ENCODE measurements around the gene TANGO6. TPM values are rescaled to one million over a fixed set of nuclear protein-coding genes. Genes with fewer than 3 reads are reported as not detected.

Gene TANGO6
- total and polyA plus RNA-seq, 3 experiments from 2014 or later = 19.5 to 30.3 (median 28.9) TPM

DNA sequence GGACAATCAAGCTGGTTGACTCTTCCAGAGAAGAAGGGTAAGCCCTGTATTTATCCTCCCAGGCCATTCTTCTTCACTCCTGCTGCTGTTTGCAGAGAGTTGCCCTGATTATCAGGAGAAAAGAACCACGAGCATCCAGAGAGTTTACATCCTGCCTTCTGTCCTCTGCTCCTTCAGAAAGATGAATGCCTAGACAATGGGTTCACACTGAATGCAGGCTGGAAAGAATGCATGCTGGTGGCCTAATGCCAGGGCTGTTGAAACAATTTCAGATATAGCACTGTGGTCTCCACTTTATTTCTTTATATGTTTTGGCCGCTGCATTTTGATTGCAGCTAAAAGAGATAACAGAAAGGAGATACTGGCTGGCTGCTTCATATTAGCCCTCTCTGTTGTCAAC is 241.0 kb downstream of the TANGO6 start:
- Mint-ChIP-seq H3K9me3 (no peaks in the 10 kb centered on the region), H3K4me3 (no peak overlapping the region), H3K4me1 (peaks cover 10 to 15% (median 12%) of the 10 kb centered on the region in 3 donors), H3K36me3 (peaks cover 6 to 35% (median 14%) of the 10 kb centered on the region in 3 donors), H3K27ac (no peak overlapping the region), H3K27me3 (no peaks in the 10 kb centered on the region)
- POLR2A ChIA-PET = no interaction called here
- Histone ChIP-seq H3K4me3 (ENCODE audit: low read length) (no peak overlapping the region), H3K4me1 (ENCODE audit: insufficient read depth, low read length) (no peaks in the 10 kb centered on the region), H3K27ac (ENCODE audit: low read depth, low read length) (no peak overlapping the region), H3K36me3 (ENCODE audit: insufficient read depth, low read length) (no peaks in the 10 kb centered on the region), H3K27me3 (ENCODE audit: insufficient read depth, low read length, poor library complexity, severe bottlenecking) (no peaks in the 10 kb centered on the region), H3K9me3 (ENCODE audit: low read length) (no peaks in the 10 kb centered on the region)
- CTCF ChIA-PET = no interaction called here
- no peak for DNase-seq

DNA sequence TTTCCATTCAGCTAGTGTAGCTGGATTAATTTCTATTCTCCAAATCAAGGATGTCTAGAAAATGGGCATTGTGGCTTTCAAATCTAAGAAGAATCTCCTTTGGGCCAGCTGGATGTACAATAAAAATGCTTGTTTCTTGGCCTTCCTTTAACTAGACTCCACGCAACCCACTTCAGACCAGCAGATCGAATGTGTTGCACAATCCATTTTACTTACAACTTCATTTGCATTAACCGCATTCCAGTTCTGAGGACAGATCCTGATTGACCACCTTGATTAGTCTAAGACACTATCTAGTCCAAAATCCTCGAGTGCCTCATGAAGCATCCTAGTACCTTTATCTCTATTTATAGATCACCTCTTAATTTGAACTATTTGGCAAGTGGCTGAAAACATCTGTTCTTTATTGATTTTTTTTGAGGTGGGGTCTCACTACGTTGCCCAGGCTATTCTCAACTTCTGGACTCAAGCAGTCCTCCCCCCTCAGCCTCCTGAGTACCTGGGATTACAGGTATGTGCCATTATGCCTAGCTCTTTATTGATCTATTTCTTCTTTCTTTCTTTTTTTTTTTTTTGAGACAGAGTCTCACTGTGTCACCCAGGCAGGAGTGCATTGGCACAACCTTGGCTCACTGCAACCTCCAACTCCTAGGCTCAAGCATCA is 241.8 kb downstream of the TANGO6 start:
- H3K27ac Mint-ChIP-seq = no peak overlapping the region
- Histone ChIP-seq H3K9me3 (ENCODE audit: low read length) (no peaks in the 10 kb centered on the region), H3K36me3 (ENCODE audit: insufficient read depth, low read length) (no peaks in the 10 kb centered on the region), H3K4me3 (ENCODE audit: low read length) (no peak overlapping the region), H3K27me3 (ENCODE audit: insufficient read depth, low read length, poor library complexity, severe bottlenecking) (no peaks in the 10 kb centered on the region), H3K27ac (ENCODE audit: low read depth, low read length) (no peak overlapping the region), H3K4me1 (ENCODE audit: insufficient read depth, low read length) (no peaks in the 10 kb centered on the region)
- H3K9me3 Mint-ChIP-seq = no peaks in the 10 kb centered on the region
- H3K27me3 Mint-ChIP-seq = no peaks in the 10 kb centered on the region
- ChIA-PET POLR2A (no interaction called here), CTCF (interaction anchor here (0.6 kb wide), 1 partner anchor 20 kb away, joined by 3 read pairs; no protein-coding TSS in a partner anchor)
- DNase-seq = no peak
- H3K4me3 Mint-ChIP-seq = no peak overlapping the region
- H3K36me3 Mint-ChIP-seq = peaks cover 6 to 35% (median 12%) of the 10 kb centered on the region in 3 donors
- peaks cover 13 to 19% (median 19%) of the 10 kb centered on the region in 3 donors for H3K4me1 Mint-ChIP-seq

DNA sequence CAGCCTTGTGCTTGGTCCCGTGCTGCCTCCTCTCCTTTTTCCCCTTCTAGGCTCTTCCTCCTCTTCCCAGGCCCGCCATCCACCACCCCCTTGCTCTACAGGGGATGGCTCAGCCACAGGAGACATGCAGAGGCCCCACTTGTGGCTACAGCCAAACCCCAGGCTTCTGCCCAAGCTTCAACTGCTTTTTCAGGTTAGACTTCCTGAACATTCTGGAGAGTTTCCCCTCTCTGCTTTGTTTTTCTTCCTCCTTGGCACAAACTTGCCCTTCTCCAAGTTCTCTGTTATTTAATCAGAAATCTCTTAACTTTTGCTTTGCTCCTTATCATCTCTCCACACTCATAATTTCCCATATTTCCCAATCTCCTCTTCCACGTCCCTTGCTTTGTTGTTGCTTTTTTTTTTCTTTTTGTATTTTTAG is 243.8 kb downstream of the TANGO6 start:
- Mint-ChIP-seq H3K27ac (peak overlapping the region in 2 of 8 donors; percentile 47 to 85), H3K27me3 (no peaks in the 10 kb centered on the region), H3K4me3 (no peak overlapping the region), H3K4me1 (peaks cover 13 to 20% (median 19%) of the 10 kb centered on the region in 3 donors), H3K36me3 (peaks cover 6 to 35% (median 12%) of the 10 kb centered on the region in 3 donors), H3K9me3 (no peaks in the 10 kb centered on the region)
- ChIA-PET POLR2A (no interaction called here), CTCF (no interaction called here)
- H3K4me3 ChIP-seq (ENCODE audit: low read length) = no peak overlapping the region
- DNase-seq = no peak
- no peaks in the 10 kb centered on the region for H3K27me3 ChIP-seq (ENCODE audit: insufficient read depth, low read length, poor library complexity, severe bottlenecking)
- no peaks in the 10 kb centered on the region for H3K4me1 ChIP-seq (ENCODE audit: insufficient read depth, low read length)
- no peaks in the 10 kb centered on the region for H3K36me3 ChIP-seq (ENCODE audit: insufficient read depth, low read length)
- H3K9me3 ChIP-seq (ENCODE audit: low read length) = no peaks in the 10 kb centered on the region
- H3K27ac ChIP-seq (ENCODE audit: low read depth, low read length) = no peak overlapping the region

DNA sequence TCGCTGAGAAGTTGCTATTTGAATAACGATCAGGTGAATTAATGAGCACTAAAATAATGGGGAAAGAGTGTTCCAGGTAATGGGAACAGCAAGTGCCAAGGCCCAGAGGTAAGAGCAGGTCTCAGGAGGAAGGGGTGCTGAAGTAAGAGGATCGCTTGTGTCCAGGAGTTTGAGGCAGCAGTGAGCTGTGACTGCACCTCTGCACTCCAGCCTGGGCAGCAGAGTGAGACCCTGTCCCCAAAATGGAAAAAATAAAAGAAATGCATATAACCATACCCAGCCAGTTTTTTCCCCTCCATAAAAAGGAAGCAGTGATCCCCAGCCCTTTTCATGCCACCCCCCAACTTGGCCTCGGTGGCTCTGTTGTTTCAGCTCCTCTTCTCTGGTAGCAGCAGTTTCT is 245.4 kb downstream of the TANGO6 start:
- no peaks in the 10 kb centered on the region for H3K9me3 Mint-ChIP-seq
- no peak overlapping the region for H3K4me3 ChIP-seq (ENCODE audit: low read length)
- CTCF ChIA-PET = interaction anchor here (1.4 kb wide), 1 partner anchor 13 kb away, joined by 3 read pairs; no protein-coding TSS in a partner anchor

DNA sequence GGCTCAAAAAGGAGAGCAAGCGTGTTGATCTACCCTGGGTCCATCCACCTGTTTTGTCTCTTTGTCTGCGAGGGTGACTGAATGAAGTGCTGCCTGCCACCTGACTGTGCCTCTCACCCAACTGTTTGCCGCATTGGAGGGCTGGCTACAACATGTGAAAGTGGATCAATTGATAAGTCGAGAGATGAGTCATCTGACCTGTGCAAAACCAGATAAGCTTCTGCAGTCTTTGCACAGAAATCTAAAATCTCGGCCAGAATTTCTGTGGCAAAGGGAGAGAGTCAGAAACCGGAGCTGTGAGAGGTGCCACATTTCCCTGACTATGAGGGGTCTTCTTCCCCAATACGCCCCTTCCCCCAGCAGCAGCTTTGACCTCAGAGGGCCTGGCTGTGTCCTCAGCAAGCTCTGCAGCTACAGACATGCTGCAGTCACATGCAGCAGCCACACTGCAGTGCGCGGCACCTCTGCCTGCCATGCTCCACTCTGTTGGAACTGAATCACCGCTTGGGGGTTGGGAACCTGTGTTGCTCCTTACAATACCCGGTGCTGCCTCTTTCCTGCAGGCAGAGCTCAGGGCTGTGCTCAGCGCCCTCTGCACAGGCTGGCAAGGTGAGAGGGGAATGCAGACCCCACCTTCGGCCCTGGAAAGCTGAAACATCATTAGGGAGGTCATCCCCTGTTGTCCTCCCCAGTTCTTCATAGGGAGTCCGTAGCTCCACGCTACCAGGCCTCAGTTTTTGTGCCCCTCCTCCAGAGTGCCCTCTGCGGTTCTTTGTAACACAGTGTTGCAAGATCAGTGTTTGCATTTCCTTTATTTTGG is 246.0 kb downstream of the TANGO6 start:
- no peaks in the 10 kb centered on the region for H3K9me3 Mint-ChIP-seq
- peaks cover 6 to 19% (median 7%) of the 10 kb centered on the region in 3 donors for H3K36me3 Mint-ChIP-seq
- H3K27me3 Mint-ChIP-seq = peaks cover 0 to 2% of the 10 kb centered on the region in 2 donors
- H3K36me3 ChIP-seq (ENCODE audit: insufficient read depth, low read length) = no peaks in the 10 kb centered on the region
- H3K4me1 ChIP-seq (ENCODE audit: insufficient read depth, low read length) = no peaks in the 10 kb centered on the region
- peak overlapping the region in 1 of 7 donors; percentile 18 for H3K4me3 Mint-ChIP-seq
- DNase-seq = no peak
- ChIA-PET POLR2A (interaction anchor here (0.5 to 0.6 kb wide), 2 partner anchors 38 to 153 kb away, joined by 3 to 4 read pairs; no protein-coding TSS in a partner anchor), CTCF (interaction anchor here (1.4 kb wide), 1 partner anchor 14 kb away, joined by 3 read pairs; no protein-coding TSS in a partner anchor)
- no peak overlapping the region for H3K4me3 ChIP-seq (ENCODE audit: low read length)
- H3K27me3 ChIP-seq (ENCODE audit: insufficient read depth, low read length, poor library complexity, severe bottlenecking) = no peaks in the 10 kb centered on the region
- peaks cover 13 to 20% (median 19%) of the 10 kb centered on the region in 3 donors for H3K4me1 Mint-ChIP-seq
- H3K9me3 ChIP-seq (ENCODE audit: low read length) = no peaks in the 10 kb centered on the region
- peak overlapping the region in 5 of 8 donors; percentile 5 to 74 (median 47) for H3K27ac Mint-ChIP-seq
- no peak overlapping the region for H3K27ac ChIP-seq (ENCODE audit: low read depth, low read length)

More for the DNA sequence above, 245.4 kb downstream of the TANGO6 start:
- Mint-ChIP-seq H3K4me1 (peaks cover 13 to 20% (median 19%) of the 10 kb centered on the region in 3 donors), H3K27ac (peak overlapping the region in 5 of 8 donors; percentile 42 to 86 (median 47)), H3K27me3 (no peaks in the 10 kb centered on the region), H3K4me3 (no peak overlapping the region), H3K36me3 (peaks cover 6 to 25% (median 11%) of the 10 kb centered on the region in 3 donors)
- no peak for DNase-seq
- no peaks in the 10 kb centered on the region for H3K36me3 ChIP-seq (ENCODE audit: insufficient read depth, low read length)
- H3K9me3 ChIP-seq (ENCODE audit: low read length) = no peaks in the 10 kb centered on the region
- H3K27me3 ChIP-seq (ENCODE audit: insufficient read depth, low read length, poor library complexity, severe bottlenecking) = no peaks in the 10 kb centered on the region
- POLR2A ChIA-PET = no interaction called here
- H3K4me1 ChIP-seq (ENCODE audit: insufficient read depth, low read length) = no peaks in the 10 kb centered on the region
- H3K27ac ChIP-seq (ENCODE audit: low read depth, low read length) = no peak overlapping the region

DNA sequence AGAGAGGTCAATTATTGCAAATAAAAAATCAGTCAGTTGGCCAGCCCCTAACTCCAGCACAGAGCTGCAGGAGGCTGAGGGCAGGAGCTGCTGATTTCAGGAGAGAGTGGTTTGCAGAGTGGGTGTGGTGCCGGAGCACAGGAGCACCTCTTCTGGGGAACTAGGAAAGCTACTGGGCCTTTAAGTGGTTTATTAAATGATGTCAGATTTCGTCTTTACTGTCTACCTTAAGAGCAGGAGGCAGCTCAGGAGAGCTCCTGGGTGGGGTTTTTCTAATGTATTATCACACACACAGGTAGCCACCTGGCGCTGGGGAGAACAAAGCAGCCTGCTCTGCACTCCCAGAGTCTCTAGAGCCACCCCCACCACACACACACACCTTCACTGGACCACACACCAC is 250.6 kb downstream of the TANGO6 start:
- DNase-seq = no peak
- no peaks in the 10 kb centered on the region for H3K36me3 ChIP-seq (ENCODE audit: insufficient read depth, low read length)
- no peaks in the 10 kb centered on the region for H3K9me3 ChIP-seq (ENCODE audit: low read length)
- no peak overlapping the region for H3K27ac ChIP-seq (ENCODE audit: low read depth, low read length)
- Mint-ChIP-seq H3K4me3 (no peak overlapping the region), H3K27ac (no peak overlapping the region), H3K9me3 (no peaks in the 10 kb centered on the region), H3K36me3 (no peaks in the 10 kb centered on the region), H3K27me3 (peaks cover 0 to 2% of the 10 kb centered on the region in 2 donors), H3K4me1 (peaks cover 6 to 11% (median 8%) of the 10 kb centered on the region in 3 donors)
- CTCF ChIA-PET = no interaction called here
- no peak overlapping the region for H3K4me3 ChIP-seq (ENCODE audit: low read length)
- no peaks in the 10 kb centered on the region for H3K27me3 ChIP-seq (ENCODE audit: insufficient read depth, low read length, poor library complexity, severe bottlenecking)
- POLR2A ChIA-PET = no interaction called here
- H3K4me1 ChIP-seq (ENCODE audit: insufficient read depth, low read length) = no peaks in the 10 kb centered on the region

DNA sequence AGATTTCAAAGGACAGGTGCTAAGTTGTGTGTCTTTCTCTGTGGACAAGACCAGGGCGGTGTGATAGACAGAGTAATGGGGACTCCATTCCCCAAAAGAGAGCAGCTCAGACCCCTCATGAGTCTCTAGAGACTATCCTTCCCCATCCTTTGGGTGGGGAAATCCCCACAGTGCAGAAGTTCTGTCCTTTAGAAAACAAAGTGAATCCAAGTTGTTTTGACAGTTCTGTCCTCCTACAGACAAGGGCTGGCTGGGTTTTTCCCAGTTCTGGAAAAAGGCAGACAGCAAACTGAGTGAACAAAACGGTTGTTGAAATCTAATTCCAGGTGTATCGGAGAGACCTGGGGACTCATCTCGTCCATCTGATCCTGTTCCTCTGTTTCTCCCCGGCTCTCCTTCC is 251.2 kb downstream of the TANGO6 start:
- ChIA-PET POLR2A (no interaction called here), CTCF (no interaction called here)
- Histone ChIP-seq H3K4me3 (ENCODE audit: low read length) (no peak overlapping the region), H3K36me3 (ENCODE audit: insufficient read depth, low read length) (no peaks in the 10 kb centered on the region), H3K27me3 (ENCODE audit: insufficient read depth, low read length, poor library complexity, severe bottlenecking) (no peaks in the 10 kb centered on the region), H3K27ac (ENCODE audit: low read depth, low read length) (no peak overlapping the region), H3K9me3 (ENCODE audit: low read length) (no peaks in the 10 kb centered on the region), H3K4me1 (ENCODE audit: insufficient read depth, low read length) (no peaks in the 10 kb centered on the region)
- H3K4me1 Mint-ChIP-seq = peaks cover 2 to 6% (median 2%) of the 10 kb centered on the region in 3 donors
- H3K4me3 Mint-ChIP-seq = no peak overlapping the region
- no peak for DNase-seq
- no peak overlapping the region for H3K27ac Mint-ChIP-seq
- H3K27me3 Mint-ChIP-seq = peaks cover 0 to 2% of the 10 kb centered on the region in 2 donors
- no peaks in the 10 kb centered on the region for H3K9me3 Mint-ChIP-seq
- no peaks in the 10 kb centered on the region for H3K36me3 Mint-ChIP-seq

DNA sequence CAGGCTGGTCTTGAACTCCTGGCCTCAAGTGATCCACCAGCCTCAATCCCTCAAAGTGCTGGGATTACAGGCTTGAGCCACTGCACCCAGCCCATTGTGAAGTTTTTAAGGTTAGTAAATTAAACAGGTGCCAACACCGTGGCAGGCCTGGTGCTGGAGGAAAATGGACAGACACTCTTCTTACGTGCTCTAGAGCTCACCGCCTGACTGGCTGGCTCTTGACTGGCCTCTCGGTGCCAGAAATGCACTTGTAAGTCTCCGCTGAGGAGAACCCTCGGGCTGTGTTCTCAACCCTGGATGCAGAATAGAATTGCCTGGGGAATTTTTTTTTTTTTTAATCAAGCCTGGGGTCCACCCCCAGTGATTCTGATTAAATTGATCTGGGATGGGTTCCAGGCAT is 251.9 kb downstream of the TANGO6 start:
- Histone ChIP-seq H3K4me1 (ENCODE audit: insufficient read depth, low read length) (no peaks in the 10 kb centered on the region), H3K36me3 (ENCODE audit: insufficient read depth, low read length) (no peaks in the 10 kb centered on the region), H3K4me3 (ENCODE audit: low read length) (no peak overlapping the region), H3K27me3 (ENCODE audit: insufficient read depth, low read length, poor library complexity, severe bottlenecking) (no peaks in the 10 kb centered on the region), H3K27ac (ENCODE audit: low read depth, low read length) (no peak overlapping the region), H3K9me3 (ENCODE audit: low read length) (no peaks in the 10 kb centered on the region)
- H3K27me3 Mint-ChIP-seq = peaks cover 0 to 2% of the 10 kb centered on the region in 2 donors
- H3K36me3 Mint-ChIP-seq = no peaks in the 10 kb centered on the region
- ChIA-PET POLR2A (no interaction called here), CTCF (no interaction called here)
- no peak overlapping the region for H3K27ac Mint-ChIP-seq
- H3K4me1 Mint-ChIP-seq = peaks cover 0 to 1% (median 0%) of the 10 kb centered on the region in 3 donors
- H3K9me3 Mint-ChIP-seq = no peaks in the 10 kb centered on the region
- H3K4me3 Mint-ChIP-seq = no peak overlapping the region
- DNase-seq = no peak
